Stimulated activated CD8-positive, alpha-beta memory T cell treated with anti-CD3 and anti-CD28 coated beads, Interleukin-4, amount 100 ng/mL, for 48 hours (primary cell): ENCODE measurements around the gene SLC16A8.

Experiments
- DNase-seq: peaks from one replicate; pipeline ENCODE4 v3.0.0-alpha.2; 2020

Gene SLC16A8

DNA sequence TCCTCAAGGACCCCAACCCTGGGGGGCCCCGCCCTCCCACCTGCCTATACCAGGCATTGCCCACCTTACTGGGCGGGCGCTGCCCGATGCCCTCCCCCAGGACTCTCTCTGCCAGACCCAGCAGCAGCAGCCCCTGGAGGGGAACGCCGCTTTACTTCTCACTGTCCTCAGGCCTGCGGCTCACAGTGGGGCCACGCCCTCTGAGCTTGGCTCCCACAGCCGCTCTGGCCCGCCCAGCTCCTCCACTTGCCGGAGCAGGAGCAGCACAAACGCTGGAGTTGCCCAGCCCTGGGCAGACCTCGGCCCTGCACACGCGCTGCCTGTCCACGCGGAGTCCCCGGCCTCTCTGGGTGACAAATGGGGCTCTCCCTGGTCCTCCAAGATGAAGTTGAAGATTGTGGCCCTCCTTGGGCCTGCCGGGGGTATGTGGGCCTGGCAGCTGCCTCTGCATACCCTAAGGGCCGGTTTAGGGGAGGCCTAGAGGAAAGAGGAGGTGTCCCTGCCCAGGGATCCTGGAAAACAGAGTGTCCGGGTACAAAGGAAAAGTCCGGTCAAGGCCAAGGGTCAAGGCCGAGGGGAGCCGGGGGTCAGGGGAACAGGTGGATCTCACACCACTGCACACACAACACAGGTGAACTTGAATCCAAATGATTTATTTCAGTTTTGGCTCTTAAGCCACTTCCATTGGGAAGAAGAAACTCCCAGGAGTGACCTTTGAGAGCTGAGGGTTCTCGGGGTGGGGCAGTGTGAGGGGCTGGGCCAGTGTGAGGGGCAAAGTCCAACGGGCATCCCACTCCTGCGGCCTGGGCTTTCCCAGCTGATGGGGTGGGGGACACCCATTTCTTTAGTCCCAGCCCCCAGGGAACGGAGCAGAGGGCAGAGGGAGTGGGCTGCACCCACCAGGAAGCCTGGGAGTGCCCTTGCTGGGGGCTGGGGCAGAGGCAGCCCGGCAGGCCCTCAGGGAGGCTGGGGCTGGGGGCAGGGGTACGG is 27.2 kb upstream of the SLC16A8 start:
- DNase-seq: no peak

GRCh38 chr22:38110008-38110862 is 26.3 kb upstream of the SLC16A8 start, which contains the start of gene BAIAP2L2:
Gene BAIAP2L2, minus strand, starts transcription at chr22:38110684. Its CDS starts 159 bp downstream, at chr22:38110525.
- no peak for DNase-seq

GRCh38 chr22:38109371-38110001 is 25.5 kb upstream of the SLC16A8 start:
- no peak for DNase-seq

DNA sequence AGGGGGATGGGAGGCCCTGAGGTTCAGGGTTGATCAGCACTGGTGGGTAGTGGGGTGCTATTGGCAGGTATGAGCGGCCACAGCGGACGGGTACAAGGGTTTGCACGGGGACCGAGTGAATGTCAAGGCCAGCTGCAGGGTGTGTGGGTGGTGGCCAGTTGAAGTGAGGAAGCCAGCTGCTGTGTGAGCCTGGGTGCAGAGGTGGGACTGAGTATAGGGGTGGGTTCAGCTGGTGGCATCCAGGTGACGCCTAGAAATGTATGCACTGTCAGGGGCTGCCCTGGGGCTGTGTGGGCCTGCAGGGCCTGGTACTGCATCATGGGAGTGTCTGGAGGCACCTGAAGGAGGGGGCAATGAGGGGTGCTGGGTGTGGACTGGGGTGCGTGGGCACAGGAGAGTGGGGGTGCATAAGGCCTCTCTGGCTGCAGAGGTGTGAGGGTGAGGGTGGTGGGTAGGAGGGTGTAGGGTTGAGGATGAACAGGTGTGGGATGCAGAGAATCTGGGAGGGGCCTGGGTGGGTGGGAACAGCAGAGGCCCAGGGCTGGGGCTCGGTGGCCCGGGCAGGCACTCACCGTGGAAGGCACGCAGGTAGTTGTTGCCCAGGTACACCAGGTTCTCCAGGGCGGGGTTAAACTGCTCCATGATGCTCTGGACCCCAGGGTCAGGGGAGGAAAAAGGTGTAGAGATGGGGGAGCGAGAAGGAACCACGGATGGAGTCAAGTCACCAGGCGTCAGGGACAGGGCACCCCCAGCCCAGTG is 24.8 kb upstream of the SLC16A8 start:
- no peak for DNase-seq

GRCh38 chr22:38107692-38108515 is 23.9 kb upstream of the SLC16A8 start:
- no peak for DNase-seq

DNA sequence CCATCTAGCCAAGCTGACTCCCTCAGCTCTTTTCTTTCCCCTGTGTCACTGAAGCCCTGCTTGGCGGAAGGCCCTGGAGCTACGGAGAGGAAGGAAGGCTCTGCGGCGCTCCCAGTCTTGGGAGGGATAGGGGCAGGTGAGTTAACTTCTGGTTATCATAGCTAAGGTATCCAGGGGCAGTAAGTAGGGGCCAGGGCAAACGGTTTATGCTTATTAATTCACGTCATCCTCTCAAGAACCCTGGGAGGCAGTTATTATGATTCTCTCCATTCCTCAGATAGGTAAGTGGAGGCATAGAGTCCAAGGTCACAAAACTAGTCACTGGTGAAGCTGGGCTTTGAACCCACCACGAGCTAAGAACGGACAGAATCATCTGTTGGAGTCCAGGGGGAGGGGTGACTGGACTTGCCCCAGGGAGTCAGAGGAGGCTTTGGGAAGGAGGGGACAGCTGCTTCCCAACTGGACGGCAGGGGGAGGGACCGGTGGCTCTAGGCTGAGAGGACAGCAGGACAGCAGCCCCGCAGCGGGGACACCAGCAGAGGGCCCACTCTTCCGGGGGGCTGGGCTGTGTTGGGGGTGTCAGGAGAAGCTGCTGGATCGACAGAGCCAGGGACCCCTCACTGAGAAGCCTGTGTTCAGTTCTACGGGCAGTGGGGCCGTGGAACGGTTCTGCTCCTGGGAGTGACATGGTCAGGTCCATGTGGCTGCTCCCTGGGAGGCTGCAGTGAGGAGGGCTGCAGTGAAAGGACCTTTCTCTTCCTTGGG is 23.0 kb upstream of the SLC16A8 start:
- no peak for DNase-seq

DNA sequence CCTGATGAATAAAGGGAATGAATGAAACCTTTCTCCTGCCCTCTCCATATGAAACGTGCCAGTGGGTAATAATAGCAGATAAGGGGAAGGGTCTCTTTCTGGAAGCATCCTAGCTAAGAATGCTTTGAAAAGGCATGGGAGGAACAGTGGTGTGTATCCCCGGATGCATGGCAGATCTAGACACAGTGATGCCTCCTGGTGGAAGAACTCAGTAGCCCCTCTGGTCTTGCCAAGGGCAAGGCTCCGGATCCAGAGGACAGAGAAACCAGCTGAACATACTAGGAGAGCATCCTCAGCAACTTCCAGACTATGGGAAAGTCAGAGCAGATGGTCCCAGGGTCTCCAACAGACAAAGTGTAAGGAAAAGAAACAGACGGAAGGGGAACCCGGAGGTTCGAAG is 20.1 kb upstream of the SLC16A8 start:
- DNase-seq: no peak

GRCh38 chr22:38103641-38104040 is 19.7 kb upstream of the SLC16A8 start:
- DNase-seq: no peak

DNA sequence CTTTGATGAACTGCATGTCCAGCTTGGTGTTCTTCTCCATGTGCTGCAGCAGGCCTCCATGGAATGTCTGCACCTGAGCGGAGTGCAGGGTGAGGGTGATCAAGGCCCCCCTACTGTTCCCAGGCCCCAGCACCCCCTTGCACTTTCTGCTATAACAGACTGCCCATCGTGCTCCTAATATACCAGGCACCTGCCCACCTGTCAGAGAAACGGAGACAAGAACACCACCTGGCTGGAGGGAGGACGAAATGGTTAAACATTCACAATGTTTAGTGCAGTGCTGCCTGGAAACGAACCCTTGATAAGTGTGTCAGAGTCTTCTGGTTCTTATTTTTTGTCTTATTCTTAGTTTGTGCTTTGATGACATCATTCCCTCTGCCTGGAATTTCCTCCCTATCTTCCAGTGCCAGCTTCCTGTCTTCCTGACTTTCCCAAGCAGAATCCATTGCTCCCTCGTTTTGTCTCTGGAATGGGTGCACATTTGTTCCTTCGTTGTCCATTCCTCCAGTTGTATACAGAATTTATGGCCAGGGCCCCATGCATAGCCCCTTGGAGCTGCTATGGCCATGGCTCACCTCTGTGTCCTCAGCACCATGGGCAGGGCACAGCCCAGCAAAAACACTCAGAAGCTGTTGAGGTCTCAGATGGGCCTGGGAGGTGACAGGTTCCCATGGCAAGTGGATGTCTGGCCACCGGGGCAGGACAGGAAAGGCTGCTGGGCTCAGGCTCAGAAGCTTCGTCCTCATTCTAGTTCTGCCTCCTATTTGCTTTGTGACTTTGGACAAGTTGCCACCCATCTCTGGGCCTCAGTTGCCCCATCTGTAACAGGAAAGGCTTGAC is 14.6 kb upstream of the SLC16A8 start:
- DNase-seq: no peak

DNA sequence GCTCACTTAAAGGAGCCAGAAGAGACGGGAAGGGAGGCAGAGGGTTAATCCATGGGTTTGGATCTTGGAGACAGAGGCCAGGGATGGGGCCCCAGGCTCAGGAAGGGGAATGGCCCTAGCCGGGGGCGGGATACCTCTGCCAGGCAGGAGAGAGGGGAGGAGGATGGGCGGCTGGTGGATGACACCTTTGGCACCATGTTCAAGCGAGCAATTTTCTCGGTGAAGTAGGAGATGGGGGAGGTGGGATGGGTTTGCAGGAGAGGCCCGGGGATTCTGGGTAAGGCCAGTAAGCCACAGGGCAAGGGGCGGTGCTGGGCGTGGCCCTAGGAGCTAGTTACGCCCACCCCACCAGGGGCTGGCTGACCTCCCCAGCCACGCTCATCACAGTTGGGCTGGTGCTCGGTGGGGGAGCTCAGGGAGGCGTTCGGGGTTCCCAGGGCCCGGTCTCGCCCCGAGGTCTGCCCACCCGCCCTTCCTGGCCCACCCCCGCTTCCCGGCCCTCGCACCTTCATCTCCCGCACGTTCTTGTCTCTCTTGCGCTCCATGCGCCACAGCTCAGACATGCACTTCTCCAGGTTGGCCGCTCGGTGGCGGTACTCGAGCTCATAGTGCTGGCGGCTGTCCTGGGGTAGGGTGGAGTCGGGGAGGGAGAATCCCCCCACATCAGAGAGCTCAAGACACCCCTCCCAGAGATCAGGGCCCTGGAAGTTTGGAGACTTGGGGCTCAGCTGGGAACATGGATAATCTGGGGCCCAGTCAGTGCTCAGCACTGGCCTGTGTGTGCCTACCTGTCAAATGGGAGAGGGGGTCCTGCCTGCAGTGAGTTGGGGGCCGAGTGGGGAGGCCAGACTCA is 13.8 kb upstream of the SLC16A8 start:
- no peak for DNase-seq

DNA sequence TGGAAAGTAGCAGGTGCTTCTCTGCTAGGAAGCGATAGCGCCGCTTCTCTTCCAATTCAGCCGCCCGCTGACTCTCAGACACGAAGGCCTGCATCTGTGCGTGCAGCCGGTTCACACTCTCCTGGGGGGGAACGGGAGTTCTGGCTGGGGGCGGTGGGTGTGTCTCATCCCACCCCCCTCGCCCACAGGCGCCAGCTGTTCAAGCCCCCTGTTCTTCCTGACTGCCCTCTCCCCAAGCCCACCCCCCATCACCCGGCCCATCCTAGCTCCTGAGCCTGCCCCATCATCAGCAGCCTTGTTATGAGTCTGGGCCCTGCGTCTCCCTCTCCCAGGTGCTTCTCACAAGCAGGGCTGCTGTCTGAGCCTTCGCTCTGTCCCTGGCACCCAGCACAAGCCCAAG is 13.1 kb upstream of the SLC16A8 start:
- DNase-seq: no peak

GRCh38 chr22:38089474-38089851 is 5.5 kb upstream of the SLC16A8 start:
- no peak for DNase-seq

DNA sequence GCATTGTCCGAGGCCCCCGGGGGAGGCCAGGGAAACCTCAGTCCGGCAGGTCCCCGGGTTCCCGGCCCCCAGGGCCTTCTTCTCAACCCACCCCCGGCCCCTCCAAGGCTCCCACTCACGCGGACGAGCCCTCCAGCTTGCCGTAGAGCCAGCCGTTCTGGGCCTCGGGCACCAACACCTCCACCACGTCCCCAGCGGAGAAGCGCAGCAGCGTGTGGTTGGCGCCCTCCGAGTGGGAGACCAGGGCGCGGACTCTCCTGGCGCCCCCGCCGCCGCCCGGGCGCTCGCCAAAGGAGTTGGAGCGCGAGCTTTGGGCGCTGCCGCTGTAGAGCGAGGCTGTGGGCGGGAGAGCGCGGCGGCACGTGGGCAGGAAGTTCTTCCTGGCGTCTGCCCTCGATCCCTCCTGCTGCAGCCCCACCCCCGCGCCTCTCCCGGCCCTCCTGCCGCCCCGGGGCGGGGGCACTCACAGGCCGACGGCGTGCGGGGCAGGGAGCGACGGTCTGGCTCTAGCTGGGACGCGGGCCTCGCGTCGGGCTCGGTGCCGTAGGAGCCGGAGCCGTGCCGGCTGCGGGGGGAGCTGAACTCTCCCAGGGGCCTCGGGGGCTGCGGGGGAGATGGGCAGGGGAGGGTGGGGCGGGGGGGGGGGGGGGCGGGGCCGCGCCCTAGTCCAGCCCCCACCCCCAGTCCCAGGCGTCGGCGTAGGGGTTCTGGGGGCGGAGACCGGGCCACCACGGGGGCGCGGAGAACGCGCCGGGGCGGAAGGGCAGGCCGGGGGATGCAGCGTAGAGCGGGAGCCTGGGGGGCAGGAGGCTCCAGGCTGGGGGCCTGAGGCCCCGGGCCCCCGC is 4.9 kb upstream of the SLC16A8 start:
- DNase-seq: no peak

DNA sequence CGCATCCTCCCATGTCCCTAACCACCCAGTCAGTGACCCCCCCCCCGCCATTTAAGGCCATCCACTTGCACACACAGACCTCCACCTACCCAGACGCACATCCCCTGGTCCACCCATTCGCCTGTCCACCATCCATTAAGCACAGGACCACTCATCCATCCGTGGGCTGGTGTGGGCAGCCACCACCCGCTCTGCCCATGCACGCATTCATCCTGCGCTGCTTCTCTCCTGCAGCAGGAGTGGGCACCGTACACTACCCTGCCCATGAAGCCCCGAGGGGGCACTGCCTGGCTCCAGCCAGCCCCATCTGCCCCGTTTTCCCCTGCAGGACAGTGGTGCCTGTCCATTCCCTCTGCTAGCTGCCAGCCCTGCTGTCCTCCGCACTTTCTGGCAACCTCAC is 3.9 kb upstream of the SLC16A8 start:
- no peak for DNase-seq

GRCh38 chr22:38086942-38087341 is 3.0 kb upstream of the SLC16A8 start:
- no peak for DNase-seq

- DNase-seq: no peak
These were observed 2.2 kb upstream of the SLC16A8 start for GRCh38 chr22:38086001-38086845.

DNA sequence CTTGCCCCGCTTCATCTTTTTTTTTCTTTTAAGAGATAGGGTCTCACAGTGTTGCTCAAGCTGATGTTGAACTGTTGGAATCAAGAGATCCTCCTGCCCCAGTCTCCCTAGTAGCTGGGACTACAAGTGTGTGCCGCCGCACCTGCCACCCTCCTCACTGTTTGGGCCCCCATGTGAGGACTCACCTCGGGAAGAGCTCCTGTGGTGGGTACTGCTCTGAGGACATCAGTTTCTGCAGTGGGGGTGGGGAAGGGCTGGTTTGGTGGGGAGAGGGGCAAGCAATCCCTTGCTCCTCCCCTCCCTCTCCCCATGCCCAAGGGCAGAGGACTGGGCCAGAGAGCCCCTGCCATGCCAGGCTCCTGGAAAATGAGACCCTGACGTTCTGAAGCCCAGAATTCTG is 1.5 kb upstream of the SLC16A8 start:
- DNase-seq: no peak
